HepG2 (cell line): ENCODE results near the gene SP3. TPM values are rescaled to one million over a fixed set of nuclear protein-coding genes. Genes with fewer than 3 reads are reported as not detected.
A peak's percentile ranks its signal among the peaks of the same experiment; 100 is the strongest.

Experiments used
- AGO1 ChIP-seq: fragments of 200-400 bp; formaldehyde crosslinking; IDR thresholded peaks from 2 replicates; pipeline ENCODE4 v1.6.1; 2017; ENCODE audit warnings: mild to moderate bottlenecking, low read depth, low read length, moderate library complexity; ENCODE audit not compliant: poor library complexity, severe bottlenecking
- CENPX ChIP-seq: sonication (generic); formaldehyde crosslinking; IDR thresholded peaks from 2 replicates; pipeline ENCODE4 v1.9.0; 2021; ENCODE audit warnings: mild to moderate bottlenecking, missing genetic modification reagents, moderate library complexity
- GABPA ChIP-seq, 2 experiments: IDR thresholded peaks; 2 replicates each; pipeline ENCODE4 v1.6.1; 2011 to 2016; ENCODE audit warnings: low read depth in 2 of 2, low read length in 1 of 2, missing biosample characterization in 1 of 2, missing genetic modification characterization in 1 of 2
- HMG20B ChIP-seq: conservative IDR thresholded peaks from 2 replicates; pipeline ENCODE4 v1.6.1; 2016; ENCODE audit warnings: missing genetic modification reagents, missing compliant biosample characterization
- HNF1B ChIP-seq: sonication (generic); formaldehyde crosslinking; IDR thresholded peaks from 2 replicates; pipeline ENCODE4 v1.5.1; 2020; ENCODE audit warnings: mild to moderate bottlenecking, moderate library complexity, missing genetic modification reagents
- KLF12 ChIP-seq: sonication (generic); formaldehyde crosslinking; IDR thresholded peaks from 2 replicates; pipeline ENCODE4 v1.4.0; 2020; ENCODE audit warnings: missing genetic modification reagents, borderline replicate concordance
- KMT2A ChIP-seq: sonication (generic); formaldehyde crosslinking; IDR thresholded peaks from 2 replicates; pipeline ENCODE4 v1.4.0; 2020; ENCODE audit warnings: missing genetic modification reagents
- MXI1 ChIP-seq: IDR thresholded peaks from 3 replicates; pipeline ENCODE4 v1.6.1; 2012; ENCODE audit warnings: low read depth, low read length, inconsistent platforms, borderline replicate concordance
- RBAK ChIP-seq: sonication (generic); formaldehyde crosslinking; IDR thresholded peaks from 2 replicates; pipeline ENCODE4 v1.5.1; 2020; ENCODE audit warnings: mild to moderate bottlenecking, missing genetic modification reagents
- SIX4 ChIP-seq: sonication (generic); formaldehyde crosslinking; IDR thresholded peaks from 2 replicates; pipeline ENCODE4 v1.4.0; 2020; ENCODE audit warnings: missing genetic modification reagents
- SNRNP70 ChIP-seq: fragments of 200-400 bp; formaldehyde crosslinking; IDR thresholded peaks from 2 replicates; pipeline ENCODE4 v1.6.1; 2017; ENCODE audit warnings: mild to moderate bottlenecking, low read depth, low read length, moderate library complexity
- TFE3 ChIP-seq: IDR thresholded peaks from 2 replicates; pipeline ENCODE4 v1.6.1; 2016
- ZIK1 ChIP-seq: sonication (generic); formaldehyde crosslinking; IDR thresholded peaks from 2 replicates; pipeline ENCODE4 v1.5.0; 2020; ENCODE audit warnings: mild to moderate bottlenecking, low read depth, missing genetic modification reagents, borderline replicate concordance
- ZKSCAN5 ChIP-seq: sonication (generic); formaldehyde crosslinking; IDR thresholded peaks from 2 replicates; pipeline ENCODE4 v1.5.1; 2020; ENCODE audit warnings: mild to moderate bottlenecking, missing genetic modification reagents
- ZNF318 ChIP-seq: sonication (generic); formaldehyde crosslinking; IDR thresholded peaks from 2 replicates; pipeline ENCODE4 v1.4.0; 2020; ENCODE audit warnings: mild to moderate bottlenecking, missing genetic modification reagents
- ZNF331 ChIP-seq: sonication (generic); formaldehyde crosslinking; IDR thresholded peaks from 2 replicates; pipeline ENCODE4 v1.4.0; 2020; ENCODE audit warnings: missing genetic modification reagents
- ZNF460 ChIP-seq: sonication (generic); formaldehyde crosslinking; IDR thresholded peaks from 2 replicates; pipeline ENCODE4 v1.5.1; 2020; ENCODE audit warnings: missing genetic modification reagents, mild to moderate bottlenecking, borderline replicate concordance
- ZNF674 ChIP-seq: sonication (generic); formaldehyde crosslinking; IDR thresholded peaks from 2 replicates; pipeline ENCODE4 v1.5.0; 2020; ENCODE audit warnings: low read depth, mild to moderate bottlenecking, missing genetic modification reagents
- polyA plus RNA-seq, 8 experiments: library from polyadenylated mRNA; depleted of rRNA in 3 of 8; stranded (reverse) in 7 of 8; unstranded in 1 of 8; fragments of >200 nt; fragmentation: Illumina TruSeq in 4 of 8; extraction: Trizol in 4 of 8; gene quantifications; 2 replicates each; pipeline versions ENCODE4 v1.2.1 to v1.2.3, GENCODE V29; 2011 to 2016; ENCODE audit warnings: low read depth in 4 of 8, missing spikeins in 1 of 8, mixed read lengths in 1 of 8; ENCODE audit not compliant: insufficient read depth in 1 of 8
- total RNA-seq, 5 experiments: library from RNA; depleted of rRNA; stranded (reverse); fragments of >200 nt; fragmentation: Illumina TruSeq; extraction: Trizol; gene quantifications; 2 replicates each; pipeline ENCODE4 v1.2.3, GENCODE V29; 2016; ENCODE audit warnings: low read depth in 1 of 5

SP3 gene
- total and polyA plus RNA-seq, 2 of the 13 experiments (the other 11 are each of a cell fraction or from before 2014, with no cell fraction given): 57.3 to 132 TPM

- TF ChIP-seq HNF1B (CRISPR knock-in tag) (no peak), SIX4 (no peak), ZNF674 (no peak), TFE3 (CRISPR knock-in tag) (no peak), ZKSCAN5 (CRISPR knock-in tag) (no peak), RBAK (CRISPR knock-in tag) (no peak), HMG20B (CRISPR knock-in tag) (no peak), KLF12 (CRISPR knock-in tag) (no peak), SNRNP70 (no peak), KMT2A (CRISPR knock-in tag) (no peak), CENPX (CRISPR knock-in tag) (no peak), MXI1 (no peak), ZIK1 (CRISPR knock-in tag) (no peak), ZNF331 (CRISPR knock-in tag) (no peak), ZNF460 (no peak), ZNF318 (no peak), GABPA (IDR thresholded peaks at IDR 0.05; ENCODE audit: low read depth, low read length) (peak; percentile 34; the same call in 1 of the 2 replicates), GABPA (CRISPR knock-in tag; IDR thresholded peaks at IDR 0.05; ENCODE audit: low read depth) (no peak), AGO1 (no peak)
These were observed 405 bp downstream of the SP3 start (continued) for GRCh38 chr2:173964565-173965371.
